CD14-positive monocyte (primary cell): ENCODE results near the gene TNNI2. TPM values are rescaled to one million over a fixed set of nuclear protein-coding genes. Genes with fewer than 3 reads are reported as not detected.

Experiments used
- DNase-seq, 3 donors: peaks; one replicate each; pipeline ENCODE4 v3.0.0-alpha.2; 2011 to 2022
- H2AFZ ChIP-seq: 2 replicates; pipeline ENCODE4 v1.6.0; 2012; ENCODE audit warnings: mild to moderate bottlenecking, low read depth, low read length, inconsistent platforms; ENCODE audit not compliant: insufficient read depth, poor library complexity, severe bottlenecking
- H3K27ac ChIP-seq, 2 donors: 1 replicate in 1 of 2; 2 replicates in 1 of 2; pipeline ENCODE4 v1.5.1; 2012 to 2013; ENCODE audit warnings: low read length in 2 of 2, control low read depth in 1 of 2, inconsistent platforms in 1 of 2, low read depth in 1 of 2, mild to moderate bottlenecking in 1 of 2
- H3K27me3 ChIP-seq, 2 donors: one replicate each; pipeline versions ENCODE4 v1.6.0 to v1.6.1; 2011 to 2013; ENCODE audit warnings: low read length in 2 of 2; ENCODE audit not compliant: control insufficient read depth in 2 of 2, insufficient read depth in 2 of 2
- H3K36me3 ChIP-seq, 2 donors: replicated peaks in 1 of 2; 1 replicate in 1 of 2; 2 replicates in 1 of 2; pipeline versions ENCODE4 v1.5.1 to v1.6.1; 2012 to 2013; ENCODE audit warnings: low read length in 2 of 2, control low read depth in 1 of 2, inconsistent platforms in 1 of 2, mild to moderate bottlenecking in 1 of 2; ENCODE audit not compliant: insufficient read depth in 2 of 2, control insufficient read depth in 1 of 2
- H3K4me1 ChIP-seq, 2 donors: 1 replicate in 1 of 2; 2 replicates in 1 of 2; pipeline versions ENCODE4 v1.5.1 to v1.6.1; 2012 to 2013; ENCODE audit warnings: low read length in 2 of 2, control low read depth in 1 of 2, inconsistent platforms in 1 of 2, mild to moderate bottlenecking in 1 of 2, moderate library complexity in 1 of 2; ENCODE audit not compliant: insufficient read depth in 2 of 2, control insufficient read depth in 1 of 2
- H3K4me2 ChIP-seq: replicated peaks from 2 replicates; pipeline ENCODE3; 2012; ENCODE audit warnings: low read length, moderate library complexity, mild to moderate bottlenecking; ENCODE audit not compliant: poor library complexity, severe bottlenecking; ENCODE audit errors: extremely low read depth
- H3K4me3 ChIP-seq, 3 experiments: fragments of 200-600 bp in 1 of 3; sonication (generic) in 1 of 3; replicated peaks in 1 of 3; 1 replicate in 2 of 3; 2 replicates in 1 of 3; pipeline ENCODE4 v1.5.1; 2011 to 2013; ENCODE audit warnings: low read length in 3 of 3, mild to moderate bottlenecking in 3 of 3, control low read depth in 2 of 3, low read depth in 2 of 3, inconsistent platforms in 1 of 3, moderate library complexity in 1 of 3
- H3K79me2 ChIP-seq: 2 replicates; pipeline ENCODE4 v1.6.0; 2012; ENCODE audit warnings: mild to moderate bottlenecking, control low read depth, inconsistent platforms, low read length, moderate library complexity; ENCODE audit not compliant: insufficient read depth
- H3K9ac ChIP-seq: 2 replicates; pipeline ENCODE4 v1.6.0; 2017; ENCODE audit warnings: low read length, mild to moderate bottlenecking; ENCODE audit not compliant: insufficient read depth, poor library complexity, severe bottlenecking
- H3K9me3 ChIP-seq, 2 donors: replicated peaks in 1 of 2; 1 replicate in 1 of 2; 2 replicates in 1 of 2; pipeline versions ENCODE4 v1.5.1 to v1.6.1; 2012 to 2013; ENCODE audit warnings: low read length in 2 of 2, control low read depth in 1 of 2; ENCODE audit not compliant: control insufficient read depth in 1 of 2, insufficient read depth in 1 of 2
- H4K20me1 ChIP-seq: 2 replicates; pipeline ENCODE4 v1.6.0; 2012; ENCODE audit warnings: mild to moderate bottlenecking, low read length, control low read depth, moderate library complexity; ENCODE audit not compliant: insufficient read depth
- H3K27ac Mint-ChIP-seq, 7 donors: one replicate each; pipeline ENCODE4 v1.8.0; 2020; ENCODE audit warnings: mild to moderate bottlenecking in 7 of 7, mixed read lengths in 7 of 7, moderate library complexity in 6 of 7, inconsistent platforms in 2 of 7
- H3K27me3 Mint-ChIP-seq, 3 donors: one replicate each; pipeline ENCODE4 v1.8.0; 2021 to 2022; ENCODE audit warnings: low read depth in 3 of 3, mild to moderate bottlenecking in 3 of 3, mixed read lengths in 3 of 3, moderate library complexity in 3 of 3, inconsistent platforms in 1 of 3
- H3K36me3 Mint-ChIP-seq, 2 donors: one replicate each; pipeline ENCODE4 v1.8.0; 2020; ENCODE audit warnings: mixed read lengths in 2 of 2, inconsistent platforms in 1 of 2, mild to moderate bottlenecking in 1 of 2
- H3K4me1 Mint-ChIP-seq: one replicate; pipeline ENCODE4 v1.8.0; 2020; ENCODE audit warnings: mild to moderate bottlenecking, mixed read lengths
- H3K4me3 Mint-ChIP-seq, 2 donors: one replicate each; pipeline ENCODE4 v1.8.0; 2020; ENCODE audit warnings: mild to moderate bottlenecking in 2 of 2, mixed read lengths in 2 of 2, moderate library complexity in 1 of 2
- H3K9me3 Mint-ChIP-seq, 7 donors: one replicate each; pipeline ENCODE4 v1.8.0; 2020 to 2022; ENCODE audit warnings: mixed read lengths in 7 of 7, mild to moderate bottlenecking in 6 of 7, moderate library complexity in 6 of 7, inconsistent platforms in 2 of 7
- WGBS: methylation state at CpG from one replicate; pipeline ENCODE4 v1.1.5; 2013; ENCODE audit warnings: missing lambda C conversion rate; ENCODE audit not compliant: insufficient coverage; 5-methylcytosine and 5-hydroxymethylcytosine counted together
- intact Hi-C, 2 donors: fragments of 100-400 bp; cut with micrococcal nuclease; formaldehyde crosslinking; loops; one replicate each; pipeline versions ENCODE4 v1.15.0 to v1.15.1; 2023
- polyA plus RNA-seq, 3 donors: library from polyadenylated mRNA; depleted of rRNA in 1 of 3; unstranded in 2 of 3; stranded (reverse) in 1 of 3; fragments of 300-500 nt in 2 of 3; fragments of >200 nt in 1 of 3; fragmentation: Illumina TruSeq in 2 of 3; gene quantifications; 1 replicate in 2 of 3; 2 replicates in 1 of 3; pipeline ENCODE4 v1.2.3, GENCODE V29; 2012 to 2021
- TF ChIP-seq, protein P1 (sequence below): fragments of 200-600 bp; IDR thresholded peaks from one replicate; pipeline ENCODE4 v1.8.0; 2022; ENCODE audit warnings: antibody characterized with exemption, mild to moderate bottlenecking

TNNI2 gene
- polyA plus RNA-seq, 3 donors: 11.4 to 45.8 (median 11.7) TPM

DNA sequence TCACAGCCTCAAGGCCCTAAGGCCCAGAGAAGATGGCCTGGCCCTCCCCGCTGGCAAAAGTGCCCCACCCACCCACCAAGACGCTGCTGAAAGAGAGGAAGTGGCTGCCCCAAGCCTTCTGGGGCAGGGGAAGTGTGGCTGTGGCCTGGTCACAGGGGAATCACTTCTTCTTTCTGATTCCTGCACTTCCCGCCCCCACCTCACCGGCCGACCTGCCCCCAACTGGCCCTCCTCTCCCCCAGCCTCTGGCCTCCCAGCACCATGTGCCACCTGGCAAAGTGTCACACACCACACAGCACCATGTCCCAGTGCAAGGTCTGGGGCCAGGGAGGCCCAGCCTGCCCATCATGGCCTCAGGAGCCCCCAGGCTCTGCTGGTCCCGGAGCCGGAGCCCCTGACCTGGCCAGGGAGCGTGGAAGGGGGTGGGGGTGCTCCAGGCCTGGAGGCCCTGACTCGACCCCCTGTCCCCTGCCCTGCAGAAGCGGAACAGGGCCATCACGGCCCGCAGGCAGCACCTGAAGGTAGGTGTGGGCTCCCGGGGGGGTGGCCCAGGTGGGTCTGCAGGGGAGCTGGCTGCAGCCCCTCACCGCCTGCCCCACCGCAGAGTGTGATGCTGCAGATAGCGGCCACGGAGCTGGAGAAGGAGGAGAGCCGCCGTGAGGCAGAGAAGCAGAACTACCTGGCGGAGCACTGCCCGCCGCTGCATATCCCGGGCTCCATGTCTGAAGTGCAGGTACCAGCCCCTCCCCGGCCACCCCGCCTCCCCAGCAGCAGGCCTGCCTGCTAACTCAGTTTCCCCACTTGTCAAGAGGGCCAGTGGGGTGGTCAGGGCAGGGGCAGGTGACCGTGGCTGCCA is 1.4 kb downstream of the TNNI2 start:
- H3K4me1 ChIP-seq: peaks cover 77 to 78% of the 10 kb centered on the region in 2 donors
- H3K36me3 ChIP-seq: no peaks in the 10 kb centered on the region
- H4K20me1 ChIP-seq: no peaks in the 10 kb centered on the region
- 21% methylated on average over 15 of the region's 26 CpGs for WGBS
- intact Hi-C loops: loop anchor here (1.0 to 10.0 kb wide), 5 partner anchors 10 to 312 kb away; partner anchors contain the start of gene TNNT3 (in 2 of the 2)
- Mint-ChIP-seq H3K27me3 (peaks cover 0 to 7% (median 5%) of the 10 kb centered on the region in 3 donors), H3K27ac (peak overlapping the region; percentile 83 to 99 (median 98)), H3K9me3 (no peaks in the 10 kb centered on the region), H3K4me1 (peaks cover 52% of the 10 kb centered on the region), H3K36me3 (peaks cover 10 to 12% of the 10 kb centered on the region in 2 donors), H3K4me3 (peak overlapping the region; percentile 57 to 74)
- H3K4me3 ChIP-seq: peak overlapping the region; percentile 4 to 73 (median 46)
- H2AFZ ChIP-seq: no peak overlapping the region
- H3K27ac ChIP-seq: peak overlapping the region; percentile 73 to 94
- peak overlapping the region; percentile 80 for H3K4me2 ChIP-seq
- TF ChIP-seq, protein P1, sequence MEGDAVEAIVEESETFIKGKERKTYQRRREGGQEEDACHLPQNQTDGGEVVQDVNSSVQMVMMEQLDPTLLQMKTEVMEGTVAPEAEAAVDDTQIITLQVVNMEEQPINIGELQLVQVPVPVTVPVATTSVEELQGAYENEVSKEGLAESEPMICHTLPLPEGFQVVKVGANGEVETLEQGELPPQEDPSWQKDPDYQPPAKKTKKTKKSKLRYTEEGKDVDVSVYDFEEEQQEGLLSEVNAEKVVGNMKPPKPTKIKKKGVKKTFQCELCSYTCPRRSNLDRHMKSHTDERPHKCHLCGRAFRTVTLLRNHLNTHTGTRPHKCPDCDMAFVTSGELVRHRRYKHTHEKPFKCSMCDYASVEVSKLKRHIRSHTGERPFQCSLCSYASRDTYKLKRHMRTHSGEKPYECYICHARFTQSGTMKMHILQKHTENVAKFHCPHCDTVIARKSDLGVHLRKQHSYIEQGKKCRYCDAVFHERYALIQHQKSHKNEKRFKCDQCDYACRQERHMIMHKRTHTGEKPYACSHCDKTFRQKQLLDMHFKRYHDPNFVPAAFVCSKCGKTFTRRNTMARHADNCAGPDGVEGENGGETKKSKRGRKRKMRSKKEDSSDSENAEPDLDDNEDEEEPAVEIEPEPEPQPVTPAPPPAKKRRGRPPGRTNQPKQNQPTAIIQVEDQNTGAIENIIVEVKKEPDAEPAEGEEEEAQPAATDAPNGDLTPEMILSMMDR: peak; percentile 18
- no peaks in the 10 kb centered on the region for H3K9me3 ChIP-seq
- peaks cover 4% of the 10 kb centered on the region for H3K79me2 ChIP-seq
- H3K27me3 ChIP-seq: peaks cover 0 to 2% of the 10 kb centered on the region in 2 donors
- peak overlapping the region; percentile 78 for H3K9ac ChIP-seq
- DNase-seq: peak; percentile 94

DNA sequence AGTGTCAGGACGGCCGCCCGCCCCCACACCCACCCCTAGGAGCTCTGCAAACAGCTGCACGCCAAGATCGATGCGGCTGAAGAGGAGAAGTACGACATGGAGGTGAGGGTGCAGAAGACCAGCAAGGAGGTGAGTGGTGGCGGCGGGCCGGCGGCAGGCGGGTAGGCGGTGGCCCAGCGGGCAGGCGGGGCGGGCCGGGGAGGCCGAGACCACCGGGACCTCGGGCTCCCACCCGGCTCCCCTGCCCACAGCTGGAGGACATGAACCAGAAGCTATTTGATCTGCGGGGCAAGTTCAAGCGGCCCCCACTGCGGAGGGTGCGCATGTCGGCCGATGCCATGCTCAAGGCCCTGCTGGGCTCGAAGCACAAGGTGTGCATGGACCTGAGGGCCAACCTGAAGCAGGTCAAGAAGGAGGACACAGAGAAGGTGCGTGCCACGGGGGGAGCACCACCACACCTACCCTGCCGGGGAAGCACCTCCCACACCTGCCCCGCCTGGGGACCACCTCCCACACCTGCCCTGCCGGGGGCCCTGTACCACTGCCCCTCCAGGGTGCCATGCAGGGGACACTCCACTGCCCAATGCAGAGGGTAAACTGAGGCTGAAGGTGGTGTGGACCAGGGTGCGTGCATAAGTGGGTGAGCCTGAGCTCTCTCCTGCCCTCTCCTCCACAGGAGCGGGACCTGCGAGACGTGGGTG is 2.1 kb downstream of the TNNI2 start:
- Histone ChIP-seq H3K9ac (peak overlapping the region; percentile 78), H3K36me3 (no peaks in the 10 kb centered on the region), H4K20me1 (no peaks in the 10 kb centered on the region), H3K9me3 (no peaks in the 10 kb centered on the region), H3K27me3 (no peaks in the 10 kb centered on the region), H3K4me1 (peaks cover 85 to 86% of the 10 kb centered on the region in 2 donors), H3K27ac (peak overlapping the region in 1 of 2 donors; percentile 94), H3K4me2 (peak overlapping the region; percentile 80), H3K4me3 (peak overlapping the region in 2 of 3 experiments; percentile 46 to 73), H2AFZ (no peak overlapping the region), H3K79me2 (peaks cover 4% of the 10 kb centered on the region)
- H3K9me3 Mint-ChIP-seq: no peaks in the 10 kb centered on the region
- DNase-seq: no peak
- TF ChIP-seq, protein P1: no peak
- 83% methylated on average over 13 of the region's 37 CpGs for WGBS
- peak overlapping the region in 5 of 7 donors; percentile 13 to 99 (median 63) for H3K27ac Mint-ChIP-seq
- H3K4me1 Mint-ChIP-seq: peaks cover 59% of the 10 kb centered on the region
- H3K36me3 Mint-ChIP-seq: peaks cover 10 to 12% of the 10 kb centered on the region in 2 donors
- H3K4me3 Mint-ChIP-seq: peak overlapping the region; percentile 57 to 74
- peaks cover 0 to 4% (median 1%) of the 10 kb centered on the region in 3 donors for H3K27me3 Mint-ChIP-seq
- intact Hi-C loops: loop anchor here in 1 of 2 donors (5.0 kb wide), 1 partner anchor 76 kb away; the partner anchor contains the start of gene TNNT3
